Progenitor cell of endocrine pancreas (in vitro differentiated cells): ENCODE measurements around the gene HOXD10. TPM values are rescaled to one million over a fixed set of nuclear protein-coding genes. Genes with fewer than 3 reads are reported as not detected.

ENCODE experiments used
- DNase-seq: peaks from one replicate; pipeline ENCODE4 v3.0.0; 2021; ENCODE audit warnings: low spot score; ENCODE audit not compliant: unreplicated experiment
- H3K27ac Mint-ChIP-seq: 2 replicates; pipeline ENCODE4 v1.8.0; 2021; ENCODE audit warnings: mild to moderate bottlenecking, moderate library complexity, mixed read lengths
- H3K27me3 Mint-ChIP-seq: 2 replicates; pipeline ENCODE4 v1.8.0; 2021; ENCODE audit warnings: mixed read lengths
- H3K36me3 Mint-ChIP-seq: 2 replicates; pipeline ENCODE4 v1.8.0; 2022; ENCODE audit warnings: mixed read lengths; ENCODE audit not compliant: insufficient read depth
- H3K4me1 Mint-ChIP-seq: 2 replicates; pipeline ENCODE4 v1.8.0; 2021; ENCODE audit warnings: low read depth, mixed read lengths
- H3K4me3 Mint-ChIP-seq: 2 replicates; pipeline ENCODE4 v1.8.0; 2021; ENCODE audit warnings: low read depth, mild to moderate bottlenecking, moderate library complexity, mixed read lengths
- H3K9me3 Mint-ChIP-seq: 2 replicates; pipeline ENCODE4 v1.8.0; 2021; ENCODE audit warnings: low read depth, mixed read lengths
- CTCF ChIP-seq: fragments of 200-600 bp; sonication (generic); IDR thresholded peaks from one replicate; pipeline ENCODE4 v1.5.0; 2021; ENCODE audit warnings: antibody characterized with exemption, mild to moderate bottlenecking; ENCODE audit not compliant: unreplicated experiment
- total RNA-seq: library from RNA; stranded (reverse); gene quantifications from 2 replicates; pipeline ENCODE4 v1.2.1, GENCODE V29; 2021

HOXD10 gene
- total RNA-seq, 1 donor from 2014 or later: not detected

GRCh38 chr2:176121190-176122051 is 4.8 kb downstream of the HOXD10 start:
- Mint-ChIP-seq H3K4me3 (no peak overlapping the region), H3K9me3 (no peaks in the 10 kb centered on the region), H3K36me3 (no peaks in the 10 kb centered on the region), H3K4me1 (no peaks in the 10 kb centered on the region), H3K27me3 (peaks cover 92% of the 10 kb centered on the region), H3K27ac (no peak overlapping the region)
- DNase-seq: no peak
- no peak for TF ChIP-seq CTCF

GRCh38 chr2:176122052-176122682 is 5.6 kb downstream of the HOXD10 start:
- no peak for DNase-seq
- Mint-ChIP-seq H3K9me3 (no peaks in the 10 kb centered on the region), H3K27me3 (peaks cover 92% of the 10 kb centered on the region), H3K4me3 (peak overlapping the region; percentile 61), H3K27ac (no peak overlapping the region), H3K4me1 (no peaks in the 10 kb centered on the region), H3K36me3 (no peaks in the 10 kb centered on the region)
- no peak for TF ChIP-seq CTCF

GRCh38 chr2:176122683-176123410 is 6.3 kb downstream of the HOXD10 start, which contains the start of gene HOXD9:
Gene HOXD9, plus strand, starts transcription at chr2:176122719. Its CDS starts 50 bp downstream, at chr2:176122769.
- H3K4me1 Mint-ChIP-seq: no peaks in the 10 kb centered on the region
- no peak for DNase-seq

GRCh38 chr2:176123411-176124109 is 7.0 kb downstream of the HOXD10 start:
- Mint-ChIP-seq H3K4me1 (no peaks in the 10 kb centered on the region), H3K9me3 (no peaks in the 10 kb centered on the region), H3K27me3 (peaks cover 92% of the 10 kb centered on the region), H3K36me3 (no peaks in the 10 kb centered on the region), H3K27ac (no peak overlapping the region), H3K4me3 (peak overlapping the region; percentile 12)
- DNase-seq: no peak
- no peak for TF ChIP-seq CTCF

More at GRCh38 chr2:176122683-176123410, 6.3 kb downstream of the HOXD10 start, which contains the start of gene HOXD9:
- H3K27me3 Mint-ChIP-seq: peaks cover 92% of the 10 kb centered on the region
- H3K36me3 Mint-ChIP-seq: no peaks in the 10 kb centered on the region
- TF ChIP-seq CTCF: no peak
- H3K9me3 Mint-ChIP-seq: no peaks in the 10 kb centered on the region
- H3K27ac Mint-ChIP-seq: no peak within 1 kb of the TSS
- peak within 1 kb of the TSS; percentile 61 for H3K4me3 Mint-ChIP-seq
